ENCODE data around the gene CENPC.

GRCh38 chr4:67584496-67584895 lies 39.2 kb upstream of the CENPC start:
- TF ChIP-seq POLR2A (IDR thresholded peaks at IDR 0.05; ENCODE audit: extremely low read depth, insufficient read length) (no peak), CTCF (IDR thresholded peaks at IDR 0.05; ENCODE audit: low read depth, low read length) (no peak), MAX (IDR thresholded peaks at IDR 0.05; ENCODE audit: low read depth, low read length) (no peak), MYC (IDR thresholded peaks at IDR 0.05; ENCODE audit: low read depth, low read length) (no peak)

Measured in NB4 (cell line).